Activated CD4-positive, alpha-beta T cell treated with anti-CD3 and anti-CD28 coated beads, Interleukin-2, amount 10 ng/mL, durations not matched to agents 7 days and 5 days (primary cell): ENCODE measurements around the gene DEPDC5. TPM values are rescaled to one million over a fixed set of nuclear protein-coding genes. Genes with fewer than 3 reads are reported as not detected.
A peak's percentile ranks its signal among the peaks of the same experiment; 100 is the strongest.

Experiments used
- CTCF ChIA-PET: fragments of 350-600 bp; sonication (Branson Sonifier 250); formaldehyde crosslinking; loops from one replicate; lab custom pipeline; 2021; ENCODE audit warnings: antibody characterized with exemption; lab: Charles Lee
- POLR2A ChIA-PET: fragments of 350-600 bp; sonication (Branson Sonifier 250); formaldehyde crosslinking; loops from one replicate; lab custom pipeline; 2021; ENCODE audit warnings: antibody characterized with exemption; lab: Charles Lee
- DNase-seq: peaks from one replicate; pipeline ENCODE4 v3.0.0-alpha.2; 2020
- H3K27ac Mint-ChIP-seq: one replicate; pipeline ENCODE4 v1.8.0; 2021; ENCODE audit warnings: mild to moderate bottlenecking, moderate library complexity, mixed read lengths
- H3K27me3 Mint-ChIP-seq: one replicate; pipeline ENCODE4 v1.8.0; 2021; ENCODE audit warnings: mixed read lengths
- H3K36me3 Mint-ChIP-seq: one replicate; pipeline ENCODE4 v1.8.0; 2021; ENCODE audit warnings: low read depth, mixed read lengths
- H3K4me1 Mint-ChIP-seq: one replicate; pipeline ENCODE4 v1.8.0; 2021; ENCODE audit warnings: mixed read lengths
- H3K4me3 Mint-ChIP-seq: one replicate; pipeline ENCODE4 v1.8.0; 2021; ENCODE audit warnings: mild to moderate bottlenecking, moderate library complexity, mixed read lengths
- H3K9me3 Mint-ChIP-seq: one replicate; pipeline ENCODE4 v1.8.0; 2021; ENCODE audit warnings: mixed read lengths
- total RNA-seq, 2 experiments: library from RNA; stranded (reverse); gene quantifications; one replicate each; pipeline ENCODE4 v1.2.3, GENCODE V29; 2021

The DEPDC5 gene
- total RNA-seq, 2 experiments from 2014 or later, result 39.5 to 41.1 TPM

GRCh38 chr22:31943978-31944699 is 190.3 kb downstream of the DEPDC5 start, which contains the start of gene YWHAH:
Gene YWHAH (plus strand): TSS chr22:31944535. CDS start chr22:31944734, 199 bp downstream.
- ChIA-PET POLR2A (no interaction called here), CTCF (interaction anchor here (0.6 kb wide), 1 partner anchor 16 kb away, joined by 3 read pairs; no protein-coding TSS in a partner anchor)
- Mint-ChIP-seq H3K36me3 (peaks cover 17% of the 10 kb centered on the region), H3K4me1 (peaks cover 31% of the 10 kb centered on the region), H3K27ac (peak within 1 kb of the TSS; percentile 96), H3K27me3 (no peaks in the 10 kb centered on the region), H3K9me3 (no peaks in the 10 kb centered on the region), H3K4me3 (peak within 1 kb of the TSS; percentile 85)
- DNase-seq, result peak; percentile 89

- peak overlapping the region; percentile 45 for H3K4me3 Mint-ChIP-seq
- H3K4me1 Mint-ChIP-seq, result peaks cover 35% of the 10 kb centered on the region
- no peaks in the 10 kb centered on the region for H3K9me3 Mint-ChIP-seq
- H3K27me3 Mint-ChIP-seq, result no peaks in the 10 kb centered on the region
- peaks cover 24% of the 10 kb centered on the region for H3K36me3 Mint-ChIP-seq
- CTCF ChIA-PET, result interaction anchor here (1.0 to 1.5 kb wide), 4 partner anchors 12 to 304 kb away, joined by 3 read pairs; no protein-coding TSS in a partner anchor
- peak overlapping the region; percentile 66 for H3K27ac Mint-ChIP-seq
- peak; percentile 33 for DNase-seq
- POLR2A ChIA-PET, result no interaction called here
Observed at GRCh38 chr22:31944700-31945442, 191.1 kb downstream of the DEPDC5 start.

GRCh38 chr22:31945443-31945855 is 191.6 kb downstream of the DEPDC5 start:
- ChIA-PET POLR2A (no interaction called here), CTCF (interaction anchor here (1.0 to 1.5 kb wide), 4 partner anchors 12 to 304 kb away, joined by 3 read pairs; no protein-coding TSS in a partner anchor)
- Mint-ChIP-seq H3K27me3 (no peaks in the 10 kb centered on the region), H3K4me3 (no peak overlapping the region), H3K4me1 (peaks cover 40% of the 10 kb centered on the region), H3K9me3 (no peaks in the 10 kb centered on the region), H3K27ac (no peak overlapping the region), H3K36me3 (peaks cover 28% of the 10 kb centered on the region)
- DNase-seq, result no peak

DNA sequence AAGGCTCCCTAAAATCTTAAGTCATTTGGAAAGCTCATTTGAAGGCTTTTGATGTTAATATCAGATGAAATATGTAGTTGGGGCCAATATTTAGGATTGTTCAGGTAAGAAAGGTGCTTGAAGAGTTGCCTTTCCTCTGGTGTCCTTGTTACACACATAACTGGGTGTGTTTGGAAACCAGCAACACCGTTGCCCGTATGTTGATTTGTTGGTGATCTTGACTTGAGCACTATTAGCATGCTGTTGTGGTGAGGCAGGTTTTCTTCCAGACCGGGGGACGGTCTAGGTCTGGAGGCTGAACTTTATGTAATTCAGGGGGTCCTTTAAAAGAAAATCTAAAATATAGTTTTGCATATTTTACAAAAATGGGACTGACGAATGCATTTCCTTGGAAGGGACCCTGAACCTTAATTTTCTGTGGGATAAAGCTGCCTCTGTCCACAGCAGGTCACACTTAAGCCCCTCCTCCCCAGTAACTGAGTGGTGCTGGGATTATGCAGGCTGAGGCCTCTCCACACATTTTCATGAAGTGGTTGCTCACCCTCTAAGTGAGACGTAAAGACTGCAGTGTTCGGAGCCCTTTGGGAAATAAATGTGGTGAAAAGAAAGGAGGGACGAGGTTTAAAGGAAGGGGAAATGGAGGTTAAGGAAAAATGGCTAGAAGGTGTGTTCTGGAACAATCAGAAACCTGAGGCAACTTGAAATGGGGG is 192.3 kb downstream of the DEPDC5 start:
- Mint-ChIP-seq H3K36me3 (peaks cover 34% of the 10 kb centered on the region), H3K27me3 (no peaks in the 10 kb centered on the region), H3K9me3 (no peaks in the 10 kb centered on the region), H3K4me3 (no peak overlapping the region), H3K4me1 (peaks cover 46% of the 10 kb centered on the region), H3K27ac (no peak overlapping the region)
- POLR2A ChIA-PET, result no interaction called here
- CTCF ChIA-PET, result interaction anchor here (1.0 to 1.5 kb wide), 4 partner anchors 11 to 305 kb away, joined by 3 read pairs; no protein-coding TSS in a partner anchor
- DNase-seq, result no peak

GRCh38 chr22:31947296-31947695 is 193.5 kb downstream of the DEPDC5 start:
- peak; percentile 67 for DNase-seq
- peaks cover 58% of the 10 kb centered on the region for H3K4me1 Mint-ChIP-seq
- CTCF ChIA-PET, result interaction anchor here (1.1 to 2.0 kb wide), 2 partner anchors 10 to 281 kb away, joined by 3 to 5 read pairs; no protein-coding TSS in a partner anchor
- H3K36me3 Mint-ChIP-seq, result peaks cover 45% of the 10 kb centered on the region
- H3K9me3 Mint-ChIP-seq, result no peaks in the 10 kb centered on the region
- H3K27ac Mint-ChIP-seq, result peak overlapping the region; percentile 74
- POLR2A ChIA-PET, result no interaction called here
- H3K4me3 Mint-ChIP-seq, result peak overlapping the region; percentile 50
- H3K27me3 Mint-ChIP-seq, result no peaks in the 10 kb centered on the region

DNA sequence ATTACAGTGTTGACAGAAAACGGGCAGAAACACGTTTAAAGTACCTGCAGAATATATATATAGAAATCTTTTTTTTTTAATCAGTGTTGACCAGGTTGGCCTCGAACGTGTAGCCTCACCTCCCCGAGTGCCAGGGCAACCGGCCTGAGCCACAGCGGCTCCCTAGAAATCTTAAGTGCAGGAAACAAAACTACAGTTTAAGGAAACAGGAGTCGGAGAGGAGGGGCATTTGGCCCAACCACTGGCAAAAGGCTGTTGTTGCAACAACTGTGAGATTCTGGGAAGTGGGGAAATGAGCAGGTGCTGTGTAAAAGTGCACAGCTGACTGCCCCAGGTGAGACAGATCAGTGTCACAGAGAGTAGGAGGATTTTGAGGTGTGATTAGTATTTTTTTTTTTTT is 194.2 kb downstream of the DEPDC5 start:
- Mint-ChIP-seq H3K36me3 (peaks cover 46% of the 10 kb centered on the region), H3K4me1 (peaks cover 58% of the 10 kb centered on the region), H3K9me3 (no peaks in the 10 kb centered on the region), H3K27me3 (no peaks in the 10 kb centered on the region), H3K4me3 (no peak overlapping the region), H3K27ac (no peak overlapping the region)
- no peak for DNase-seq
- CTCF ChIA-PET, result interaction anchor here (1.1 to 2.9 kb wide), 4 partner anchors 9 to 286 kb away, joined by 4 to 11 read pairs (median 6); partner anchors contain the start of gene PISD
- POLR2A ChIA-PET, result interaction anchor here (0.7 kb wide), 1 partner anchor 194 kb away, joined by 5 read pairs; the partner anchor contains the start of gene DEPDC5

GRCh38 chr22:31950226-31950625 is 196.4 kb downstream of the DEPDC5 start:
- Mint-ChIP-seq H3K4me3 (no peak overlapping the region), H3K36me3 (peaks cover 61% of the 10 kb centered on the region), H3K27me3 (no peaks in the 10 kb centered on the region), H3K27ac (no peak overlapping the region), H3K4me1 (peaks cover 70% of the 10 kb centered on the region), H3K9me3 (no peaks in the 10 kb centered on the region)
- no peak for DNase-seq
- CTCF ChIA-PET, result interaction anchor here (0.6 to 2.9 kb wide), 9 partner anchors 12 to 318 kb away, joined by 3 to 11 read pairs (median 4); partner anchors contain the start of gene PISD
- POLR2A ChIA-PET, result interaction anchor here (0.6 kb wide), 1 partner anchor 197 kb away, joined by 4 read pairs; the partner anchor contains the start of gene DEPDC5

GRCh38 chr22:31951194-31952093 is 197.6 kb downstream of the DEPDC5 start:
- Mint-ChIP-seq H3K4me1 (peaks cover 80% of the 10 kb centered on the region), H3K27ac (peak overlapping the region; percentile 55), H3K36me3 (peaks cover 71% of the 10 kb centered on the region), H3K27me3 (no peaks in the 10 kb centered on the region), H3K4me3 (peak overlapping the region; percentile 3), H3K9me3 (no peaks in the 10 kb centered on the region)
- no peak for DNase-seq
- CTCF ChIA-PET, result interaction anchor here (0.7 to 1.7 kb wide), 6 partner anchors 11 to 290 kb away, joined by 3 to 6 read pairs (median 4); partner anchors contain the start of gene PISD
- POLR2A ChIA-PET, result no interaction called here

DNA sequence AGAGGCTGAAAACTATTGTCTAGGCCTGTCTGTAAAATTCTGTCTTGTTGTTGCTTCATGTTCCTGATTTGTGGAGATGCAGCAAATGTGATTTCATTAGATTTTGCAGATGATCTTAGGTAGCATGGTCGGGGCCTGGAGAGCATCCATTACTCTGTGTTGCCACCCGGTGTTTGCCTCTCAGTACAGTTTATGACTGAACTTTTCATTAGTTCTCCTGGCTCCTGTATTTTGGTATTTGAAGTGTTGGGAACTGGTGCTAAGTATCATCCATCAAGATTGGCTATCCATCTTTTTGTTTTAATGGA is 198.2 kb downstream of the DEPDC5 start:
- ChIA-PET POLR2A (no interaction called here), CTCF (interaction anchor here (0.7 to 1.6 kb wide), 3 partner anchors 16 to 287 kb away, joined by 3 to 7 read pairs (median 5); no protein-coding TSS in a partner anchor)
- no peaks in the 10 kb centered on the region for H3K9me3 Mint-ChIP-seq
- H3K4me1 Mint-ChIP-seq, result peaks cover 84% of the 10 kb centered on the region
- H3K27ac Mint-ChIP-seq, result no peak overlapping the region
- H3K36me3 Mint-ChIP-seq, result peaks cover 76% of the 10 kb centered on the region
- no peak for DNase-seq
- no peaks in the 10 kb centered on the region for H3K27me3 Mint-ChIP-seq
- no peak overlapping the region for H3K4me3 Mint-ChIP-seq

- H3K27me3 Mint-ChIP-seq, result no peaks in the 10 kb centered on the region
- no peak overlapping the region for H3K27ac Mint-ChIP-seq
- POLR2A ChIA-PET, result no interaction called here
- no peaks in the 10 kb centered on the region for H3K9me3 Mint-ChIP-seq
- no peak overlapping the region for H3K4me3 Mint-ChIP-seq
- no peak for DNase-seq
- H3K36me3 Mint-ChIP-seq, result peaks cover 76% of the 10 kb centered on the region
- peaks cover 82% of the 10 kb centered on the region for H3K4me1 Mint-ChIP-seq
- CTCF ChIA-PET, result interaction anchor here (0.7 to 1.6 kb wide), 3 partner anchors 16 to 287 kb away, joined by 3 to 7 read pairs (median 5); no protein-coding TSS in a partner anchor
Observed at GRCh38 chr22:31952472-31952871, 198.7 kb downstream of the DEPDC5 start.

- no peaks in the 10 kb centered on the region for H3K27me3 Mint-ChIP-seq
- no peaks in the 10 kb centered on the region for H3K9me3 Mint-ChIP-seq
- peaks cover 76% of the 10 kb centered on the region for H3K36me3 Mint-ChIP-seq
- H3K4me1 Mint-ChIP-seq, result peaks cover 77% of the 10 kb centered on the region
- peak overlapping the region; percentile 81 for H3K27ac Mint-ChIP-seq
- H3K4me3 Mint-ChIP-seq, result no peak overlapping the region
- no peak for DNase-seq
- CTCF ChIA-PET, result interaction anchor here (0.9 to 1.6 kb wide), 3 partner anchors 10 to 288 kb away, joined by 3 to 7 read pairs (median 5); no protein-coding TSS in a partner anchor
- POLR2A ChIA-PET, result no interaction called here
Observed at GRCh38 chr22:31953261-31953660, 199.4 kb downstream of the DEPDC5 start.
